GM23338 (cell line): ENCODE data around the gene RNASET2.
A peak's percentile ranks its signal among the peaks of the same experiment; 100 is the strongest.

Source experiments
- EZH2 ChIP-seq: fragments of 200-600 bp; sonication (generic); IDR thresholded peaks from one replicate; pipeline ENCODE4 v1.8.0; 2017; ENCODE audit warnings: antibody characterized with exemption, mild to moderate bottlenecking, low read depth; ENCODE audit not compliant: unreplicated experiment
- POLR2AphosphoS5 ChIP-seq: IDR thresholded peaks from 2 replicates; pipeline ENCODE4 v1.6.1; 2016; ENCODE audit warnings: antibody characterized with exemption, low read depth
- TF ChIP-seq, protein P1 (sequence below), 2 experiments: fragments of 200-600 bp in 1 of 2; sonication (generic) in 1 of 2; conservative IDR thresholded peaks; 2 replicates each; pipeline versions ENCODE4 v1.5.1 to v1.6.1; 2016 to 2017; ENCODE audit warnings: antibody characterized with exemption in 2 of 2, low read depth in 2 of 2, mild to moderate bottlenecking in 2 of 2, moderate library complexity in 1 of 2

DNA sequence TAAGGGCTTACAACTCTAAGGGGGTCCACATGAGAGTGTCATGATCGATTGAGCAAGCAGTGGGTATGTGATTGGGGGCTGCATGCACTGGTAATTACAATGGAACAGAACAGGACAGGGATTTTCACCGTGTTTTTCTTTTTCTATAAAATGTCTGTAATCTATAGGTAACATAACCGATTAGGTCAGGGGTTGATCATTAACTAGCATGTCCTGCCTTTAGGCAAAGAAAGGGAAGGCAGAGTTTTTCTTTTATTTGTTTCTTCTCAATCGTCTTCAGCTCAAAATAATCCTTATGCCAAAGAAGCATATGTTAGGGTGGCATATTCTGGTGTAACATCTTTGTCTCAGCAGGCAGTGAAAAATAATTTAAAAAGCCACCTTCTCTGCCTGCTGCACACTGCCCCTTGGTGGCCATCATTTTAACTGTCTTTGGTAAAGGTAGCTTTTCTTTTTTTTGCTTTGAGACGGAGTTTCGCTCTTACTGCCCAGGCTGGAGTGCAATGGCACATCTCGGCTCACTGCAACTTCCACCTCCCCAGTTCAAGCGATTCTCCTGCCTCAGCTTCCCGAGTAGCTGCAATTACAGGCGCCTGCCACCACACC, 33.2 kb upstream of the RNASET2 start:
- TF ChIP-seq POLR2AphosphoS5, result no peak
- no peak for TF ChIP-seq EZH2
- TF ChIP-seq, protein P1, sequence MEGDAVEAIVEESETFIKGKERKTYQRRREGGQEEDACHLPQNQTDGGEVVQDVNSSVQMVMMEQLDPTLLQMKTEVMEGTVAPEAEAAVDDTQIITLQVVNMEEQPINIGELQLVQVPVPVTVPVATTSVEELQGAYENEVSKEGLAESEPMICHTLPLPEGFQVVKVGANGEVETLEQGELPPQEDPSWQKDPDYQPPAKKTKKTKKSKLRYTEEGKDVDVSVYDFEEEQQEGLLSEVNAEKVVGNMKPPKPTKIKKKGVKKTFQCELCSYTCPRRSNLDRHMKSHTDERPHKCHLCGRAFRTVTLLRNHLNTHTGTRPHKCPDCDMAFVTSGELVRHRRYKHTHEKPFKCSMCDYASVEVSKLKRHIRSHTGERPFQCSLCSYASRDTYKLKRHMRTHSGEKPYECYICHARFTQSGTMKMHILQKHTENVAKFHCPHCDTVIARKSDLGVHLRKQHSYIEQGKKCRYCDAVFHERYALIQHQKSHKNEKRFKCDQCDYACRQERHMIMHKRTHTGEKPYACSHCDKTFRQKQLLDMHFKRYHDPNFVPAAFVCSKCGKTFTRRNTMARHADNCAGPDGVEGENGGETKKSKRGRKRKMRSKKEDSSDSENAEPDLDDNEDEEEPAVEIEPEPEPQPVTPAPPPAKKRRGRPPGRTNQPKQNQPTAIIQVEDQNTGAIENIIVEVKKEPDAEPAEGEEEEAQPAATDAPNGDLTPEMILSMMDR (conservative IDR thresholded peaks at IDR 0.05; ENCODE audit: low read depth in 2 of 2), result peak; percentile 60 to 72
